GM18505 (cell line): ENCODE measurements around the gene SLC25A39.

Experiments used
- ATAC-seq: cut with Tn5 transposase; IDR thresholded peaks from one replicate; pipeline ENCODE4 v1.9.1; 2021; ENCODE audit not compliant: unreplicated experiment
- POLR2A ChIP-seq: IDR thresholded peaks from 4 replicates; pipeline ENCODE4 v1.6.1; 2011; ENCODE audit warnings: borderline replicate concordance; ENCODE audit not compliant: insufficient read depth, insufficient read length; ENCODE audit errors: extremely low read depth

SLC25A39 gene

GRCh38 chr17:44273607-44274006 lies 51.0 kb downstream of the SLC25A39 start:
- no peak for ATAC-seq
- TF ChIP-seq POLR2A, result no peak

GRCh38 chr17:44272954-44273353 lies 51.7 kb downstream of the SLC25A39 start:
- ATAC-seq, result no peak
- no peak for TF ChIP-seq POLR2A

GRCh38 chr17:44272321-44272951 lies 52.2 kb downstream of the SLC25A39 start:
- ATAC-seq, result no peak
- no peak for TF ChIP-seq POLR2A
